IMR-90 (cell line): Measurements from ENCODE around the gene IGF2. TPM values are rescaled to one million over a fixed set of nuclear protein-coding genes. Genes with fewer than 3 reads are reported as not detected.

Source experiments
- ATAC-seq: fragments of 200-7000 bp; cut with Tn5 transposase; 2 replicates; pipeline ENCODE4 v1.9.1; 2020; ENCODE audit warnings: low read depth, mild to moderate bottlenecking, moderate library complexity
- BruUV-seq: library from RNA; stranded (reverse); fragments of 400-500 nt; replicated peaks from 2 replicates; lab custom pipeline; 2021; lab: Mats Ljungman, UMichigan
- CTCF ChIA-PET: fragments of 300-600 bp; formaldehyde crosslinking; extraction: SDS; loops from one replicate; lab custom pipeline; 2021; ENCODE audit warnings: antibody characterized with exemption; lab: Yijun Ruan, JAX
- POLR2A ChIA-PET: fragments of 300-600 bp; sonication (Branson Sonifier 250); formaldehyde crosslinking; loops from one replicate; lab custom pipeline; 2022; ENCODE audit warnings: antibody characterized with exemption; ENCODE audit not compliant: unreplicated experiment; lab: Charles Lee
- DNase-seq: peaks from one replicate; pipeline ENCODE4 v3.0.0; 2013
- H2AFZ ChIP-seq: replicated peaks from 2 replicates; pipeline ENCODE3; 2013; ENCODE audit warnings: low read length, mild to moderate bottlenecking; ENCODE audit not compliant: poor library complexity
- H2AK5ac ChIP-seq: 2 replicates; pipeline ENCODE4 v1.6.1; 2013; ENCODE audit warnings: low read depth, low read length, inconsistent platforms
- H2AK9ac ChIP-seq: replicated peaks from 2 replicates; pipeline ENCODE3; 2013; ENCODE audit warnings: mild to moderate bottlenecking, low read depth, low read length, moderate library complexity; ENCODE audit not compliant: poor library complexity
- H2BK120ac ChIP-seq: 2 replicates; pipeline ENCODE4 v1.6.1; 2013; ENCODE audit warnings: low read depth, low read length, inconsistent platforms
- H2BK15ac ChIP-seq: 3 replicates; pipeline ENCODE4 v1.6.1; 2013; ENCODE audit warnings: low read depth, low read length, inconsistent platforms
- H2BK20ac ChIP-seq: 2 replicates; pipeline ENCODE4 v1.6.1; 2013; ENCODE audit warnings: low read depth, mild to moderate bottlenecking, inconsistent platforms, low read length, moderate library complexity
- H2BK5ac ChIP-seq: 2 replicates; pipeline ENCODE4 v1.6.1; 2013; ENCODE audit warnings: mild to moderate bottlenecking, low read depth, low read length, inconsistent platforms; ENCODE audit not compliant: poor library complexity, severe bottlenecking
- H3K14ac ChIP-seq: replicated peaks from 2 replicates; pipeline ENCODE4 v1.6.1; 2013; ENCODE audit warnings: low read depth, low read length, inconsistent platforms
- H3K18ac ChIP-seq: 2 replicates; pipeline ENCODE4 v1.6.1; 2013; ENCODE audit warnings: low read depth, low read length, control low read depth
- H3K23ac ChIP-seq: 2 replicates; pipeline ENCODE4 v1.6.1; 2013; ENCODE audit warnings: low read depth, low read length, inconsistent platforms
- H3K27ac ChIP-seq: 2 replicates; pipeline ENCODE4 v1.5.1; 2013; ENCODE audit warnings: mild to moderate bottlenecking, control low read depth, low read length; ENCODE audit not compliant: insufficient read depth
- H3K27me3 ChIP-seq: 2 replicates; pipeline ENCODE4 v1.6.1; 2013; ENCODE audit warnings: low read length; ENCODE audit not compliant: control insufficient read depth, insufficient read depth
- H3K36me3 ChIP-seq: 2 replicates; pipeline ENCODE4 v1.6.1; 2013; ENCODE audit warnings: low read length, mixed read lengths; ENCODE audit not compliant: control insufficient read depth, insufficient read depth
- H3K4ac ChIP-seq: 2 replicates; pipeline ENCODE4 v1.6.1; 2013; ENCODE audit warnings: low read depth, low read length, inconsistent platforms
- H3K4me1 ChIP-seq: 2 replicates; pipeline ENCODE4 v1.6.1; 2013; ENCODE audit warnings: low read length, mixed read lengths; ENCODE audit not compliant: control insufficient read depth, insufficient read depth
- H3K4me2 ChIP-seq: 2 replicates; pipeline ENCODE4 v1.6.1; 2013; ENCODE audit warnings: low read depth, mild to moderate bottlenecking, control low read depth, low read length, moderate library complexity
- H3K4me3 ChIP-seq: 2 replicates; pipeline ENCODE4 v1.5.1; 2013; ENCODE audit warnings: low read depth, mild to moderate bottlenecking, control low read depth, low read length, moderate library complexity; ENCODE audit not compliant: insufficient read depth
- H3K56ac ChIP-seq: 2 replicates; pipeline ENCODE4 v1.6.1; 2013; ENCODE audit warnings: low read length, inconsistent platforms; ENCODE audit not compliant: insufficient read depth; ENCODE audit errors: extremely low read depth
- H3K79me1 ChIP-seq, 2 experiments: 2 replicates each; pipeline ENCODE4 v1.6.1; 2013; ENCODE audit warnings: low read length in 2 of 2, inconsistent platforms in 1 of 2, low read depth in 1 of 2
- H3K9ac ChIP-seq: 2 replicates; pipeline ENCODE4 v1.6.1; 2013; ENCODE audit warnings: low read depth, low read length, control low read depth
- H3K9me1 ChIP-seq: 2 replicates; pipeline ENCODE4 v1.6.1; 2013; ENCODE audit warnings: low read length, inconsistent platforms; ENCODE audit not compliant: insufficient read depth
- H3K9me3 ChIP-seq: 2 replicates; pipeline ENCODE4 v1.6.1; 2013; ENCODE audit warnings: low read length; ENCODE audit not compliant: control insufficient read depth, insufficient read depth
- H4K20me1 ChIP-seq: 2 replicates; pipeline ENCODE4 v1.6.1; 2013; ENCODE audit warnings: low read length, inconsistent platforms; ENCODE audit not compliant: insufficient read depth
- H4K5ac ChIP-seq: 2 replicates; pipeline ENCODE4 v1.6.1; 2013; ENCODE audit warnings: mild to moderate bottlenecking, low read depth, low read length, control low read depth
- H4K8ac ChIP-seq, 2 experiments: 2 replicates each; pipeline ENCODE4 v1.6.1; 2013; ENCODE audit warnings: low read depth in 2 of 2, low read length in 2 of 2, control low read depth in 1 of 2, inconsistent platforms in 1 of 2
- H4K91ac ChIP-seq: 2 replicates; pipeline ENCODE4 v1.6.1; 2013; ENCODE audit warnings: low read depth, low read length, inconsistent platforms; ENCODE audit not compliant: insufficient read depth
- BHLHE40 ChIP-seq: fragments of 150-350 bp; IDR thresholded peaks from 2 replicates; pipeline ENCODE4 v1.6.1; 2016; ENCODE audit warnings: mild to moderate bottlenecking, low read depth, low read length
- CHD1 ChIP-seq: IDR thresholded peaks from 2 replicates; pipeline ENCODE4 v1.6.1; 2012; ENCODE audit warnings: low read depth, low read length, improper control_type of control experiment
- FOS ChIP-seq: fragments of 150-350 bp; IDR thresholded peaks from 2 replicates; pipeline ENCODE4 v1.6.1; 2016; ENCODE audit warnings: low read depth, low read length
- MAFK ChIP-seq: IDR thresholded peaks from 2 replicates; pipeline ENCODE4 v1.6.1; 2012; ENCODE audit warnings: low read depth, low read length, improper control_type of control experiment
- MAZ ChIP-seq: IDR thresholded peaks from 2 replicates; pipeline ENCODE4 v1.6.1; 2012; ENCODE audit warnings: low read depth, mild to moderate bottlenecking, low read length, improper control_type of control experiment, moderate library complexity, borderline replicate concordance
- NFE2L2 ChIP-seq: fragments of 150-350 bp; IDR thresholded peaks from 2 replicates; pipeline ENCODE4 v1.6.1; 2016; ENCODE audit warnings: low read depth, mild to moderate bottlenecking, low read length
- RAD21 ChIP-seq: IDR thresholded peaks from 2 replicates; pipeline ENCODE4 v1.6.1; 2012; ENCODE audit warnings: low read length, improper control_type of control experiment
- RCOR1 ChIP-seq: IDR thresholded peaks from 2 replicates; pipeline ENCODE4 v1.6.1; 2012; ENCODE audit warnings: mild to moderate bottlenecking, low read length, improper control_type of control experiment; ENCODE audit not compliant: insufficient replicate concordance
- RFX5 ChIP-seq: IDR thresholded peaks from 2 replicates; pipeline ENCODE4 v1.8.0; 2012; ENCODE audit warnings: low read depth, mild to moderate bottlenecking, low read length, moderate library complexity
- SMC3 ChIP-seq: fragments of 150-350 bp; IDR thresholded peaks from 2 replicates; pipeline ENCODE4 v1.6.1; 2016; ENCODE audit warnings: low read depth, mild to moderate bottlenecking, antibody characterized with exemption, low read length, moderate library complexity
- WGBS, 2 experiments: methylation state at CpG; one replicate each; pipeline versions ENCODE4 v1.1.5 to v1.1.7; 2013; ENCODE audit warnings: missing lambda C conversion rate in 2 of 2; ENCODE audit not compliant: insufficient read length in 1 of 2; ENCODE audit errors: extremely low coverage in 2 of 2; 5-methylcytosine and 5-hydroxymethylcytosine counted together
- dilution Hi-C: fragments of 300-500 bp; cut with HindIII; formaldehyde crosslinking; loops from one replicate; pipeline ENCODE4 v1.14.3; 2018; ENCODE audit warnings: low sequenced_read_pairs; ENCODE audit not compliant: unreplicated experiment
- in situ Hi-C: fragments of 300-500 bp; cut with MboI; formaldehyde crosslinking; loops from 3 replicates; pipeline ENCODE4 v1.14.3; 2019; ENCODE audit warnings: low sequenced_read_pairs, inconsistent platforms, mixed read lengths
- intact Hi-C: fragments of 100-400 bp; cut with micrococcal nuclease; formaldehyde crosslinking; loops from 2 replicates; pipeline ENCODE4 v1.10.0; 2022
- polyA plus RNA-seq, 3 experiments: library from polyadenylated mRNA; depleted of rRNA; stranded (reverse); fragments of >200 nt; gene quantifications; 2 replicates each; pipeline ENCODE4 v1.2.3, GENCODE V29; 2012; ENCODE audit warnings: low replicate concordance in 1 of 3
- total RNA-seq: library from RNA; depleted of rRNA; stranded (reverse); fragments of >200 nt; gene quantifications from 2 replicates; pipeline ENCODE4 v1.2.3, GENCODE V29; 2012
- TF ChIP-seq, protein P1 (sequence below): conservative IDR thresholded peaks from 2 replicates; pipeline ENCODE4 v1.5.1; 2012; ENCODE audit warnings: mild to moderate bottlenecking, low read depth, low read length, improper control_type of control experiment
- TF ChIP-seq, protein P2 (sequence below): fragments of 150-350 bp; IDR thresholded peaks from 2 replicates; pipeline ENCODE4 v1.6.1; 2016; ENCODE audit warnings: low read depth, mild to moderate bottlenecking, low read length, moderate library complexity, borderline replicate concordance
- TF ChIP-seq, protein P3 (sequence below): fragments of 150-350 bp; IDR thresholded peaks from 2 replicates; pipeline ENCODE4 v1.6.1; 2017; ENCODE audit warnings: mild to moderate bottlenecking, antibody characterized with exemption, low read length, low read depth

The IGF2 gene
- total and polyA plus RNA-seq, 2 of the 4 experiments (the other 2 are of a cell fraction), result 2.3 to 21.8 TPM

GRCh38 chr11:2156416-2157182 lies 17.4 kb upstream of the IGF2 start (continued):
- TF ChIP-seq RCOR1 (no peak), RAD21 (peak; percentile 82)

DNA sequence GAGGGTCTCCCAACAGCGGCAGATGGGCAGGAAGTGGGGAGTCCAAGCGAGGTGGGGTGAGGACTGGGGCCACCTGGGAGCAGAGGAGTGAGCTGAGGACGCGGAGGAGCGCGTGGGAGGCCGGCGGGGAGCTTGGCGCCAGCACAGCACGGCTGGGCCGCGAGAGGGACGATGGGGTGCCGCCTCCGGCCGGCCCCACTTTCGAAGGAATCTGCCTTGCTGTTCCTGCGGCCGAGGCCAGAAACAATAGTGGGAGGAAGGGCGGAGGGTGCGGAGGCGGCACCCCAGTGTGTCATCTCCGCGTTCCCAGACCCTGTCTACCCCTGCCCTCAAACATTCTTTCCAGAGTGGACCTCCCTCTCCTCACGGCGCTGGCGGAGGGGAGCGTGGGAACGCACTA lies 16.3 kb upstream of the IGF2 start:
- Histone ChIP-seq H3K4me2 (no peak overlapping the region), H2BK120ac (no peak overlapping the region), H2AFZ (no peak overlapping the region), H3K18ac (no peak overlapping the region), H4K5ac (no peak overlapping the region), H3K9me1 (no peaks in the 10 kb centered on the region), H2AK5ac (no peak overlapping the region), H3K4me3 (no peak overlapping the region), H3K79me1 (no peaks in the 10 kb centered on the region), H3K4ac (no peak overlapping the region), H3K9ac (no peak overlapping the region), H3K27ac (no peak overlapping the region), H3K27me3 (peaks cover 5% of the 10 kb centered on the region; the same call in 1 of the 2 replicates), H3K56ac (no peak overlapping the region), H2AK9ac (peak overlapping the region; percentile 3), H4K20me1 (peaks cover 3% of the 10 kb centered on the region; the same call in 1 of the 2 replicates), H2BK20ac (no peak overlapping the region), H3K14ac (no peak overlapping the region), H3K23ac (no peak overlapping the region), H3K4me1 (no peaks in the 10 kb centered on the region), H2BK15ac (no peak overlapping the region), H4K91ac (no peak overlapping the region), H4K8ac (no peak overlapping the region), H3K9me3 (no peaks in the 10 kb centered on the region), H2BK5ac (no peak overlapping the region), H3K36me3 (no peaks in the 10 kb centered on the region)
- ATAC-seq (no peak), DNase-seq (no peak)
- dilution Hi-C loops (no loop called here), in situ Hi-C loops (no loop called here), intact Hi-C loops (no loop called here)
- 63% methylated on average over 5 of the region's 29 CpGs; no CpG with 5 or more reads in 1 of the 2 experiments for WGBS, 2 experiments
- CTCF ChIA-PET, result interaction anchor here (1.5 to 1.6 kb wide), 2 partner anchors 154 to 503 kb away, joined by 5 read pairs; no protein-coding TSS in a partner anchor
- BruUV-seq, result no TSS peak
- POLR2A ChIA-PET, result no interaction called here
- TF ChIP-seq SMC3 (no peak), NFE2L2 (no peak), MAZ (no peak), BHLHE40 (no peak), MAFK (no peak), FOS (no peak), RFX5 (no peak), CHD1 (no peak)
- TF ChIP-seq, protein P1, sequence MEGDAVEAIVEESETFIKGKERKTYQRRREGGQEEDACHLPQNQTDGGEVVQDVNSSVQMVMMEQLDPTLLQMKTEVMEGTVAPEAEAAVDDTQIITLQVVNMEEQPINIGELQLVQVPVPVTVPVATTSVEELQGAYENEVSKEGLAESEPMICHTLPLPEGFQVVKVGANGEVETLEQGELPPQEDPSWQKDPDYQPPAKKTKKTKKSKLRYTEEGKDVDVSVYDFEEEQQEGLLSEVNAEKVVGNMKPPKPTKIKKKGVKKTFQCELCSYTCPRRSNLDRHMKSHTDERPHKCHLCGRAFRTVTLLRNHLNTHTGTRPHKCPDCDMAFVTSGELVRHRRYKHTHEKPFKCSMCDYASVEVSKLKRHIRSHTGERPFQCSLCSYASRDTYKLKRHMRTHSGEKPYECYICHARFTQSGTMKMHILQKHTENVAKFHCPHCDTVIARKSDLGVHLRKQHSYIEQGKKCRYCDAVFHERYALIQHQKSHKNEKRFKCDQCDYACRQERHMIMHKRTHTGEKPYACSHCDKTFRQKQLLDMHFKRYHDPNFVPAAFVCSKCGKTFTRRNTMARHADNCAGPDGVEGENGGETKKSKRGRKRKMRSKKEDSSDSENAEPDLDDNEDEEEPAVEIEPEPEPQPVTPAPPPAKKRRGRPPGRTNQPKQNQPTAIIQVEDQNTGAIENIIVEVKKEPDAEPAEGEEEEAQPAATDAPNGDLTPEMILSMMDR, result no peak
- TF ChIP-seq, protein P2, sequence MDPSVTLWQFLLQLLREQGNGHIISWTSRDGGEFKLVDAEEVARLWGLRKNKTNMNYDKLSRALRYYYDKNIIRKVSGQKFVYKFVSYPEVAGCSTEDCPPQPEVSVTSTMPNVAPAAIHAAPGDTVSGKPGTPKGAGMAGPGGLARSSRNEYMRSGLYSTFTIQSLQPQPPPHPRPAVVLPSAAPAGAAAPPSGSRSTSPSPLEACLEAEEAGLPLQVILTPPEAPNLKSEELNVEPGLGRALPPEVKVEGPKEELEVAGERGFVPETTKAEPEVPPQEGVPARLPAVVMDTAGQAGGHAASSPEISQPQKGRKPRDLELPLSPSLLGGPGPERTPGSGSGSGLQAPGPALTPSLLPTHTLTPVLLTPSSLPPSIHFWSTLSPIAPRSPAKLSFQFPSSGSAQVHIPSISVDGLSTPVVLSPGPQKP, result no peak
- TF ChIP-seq, protein P3, sequence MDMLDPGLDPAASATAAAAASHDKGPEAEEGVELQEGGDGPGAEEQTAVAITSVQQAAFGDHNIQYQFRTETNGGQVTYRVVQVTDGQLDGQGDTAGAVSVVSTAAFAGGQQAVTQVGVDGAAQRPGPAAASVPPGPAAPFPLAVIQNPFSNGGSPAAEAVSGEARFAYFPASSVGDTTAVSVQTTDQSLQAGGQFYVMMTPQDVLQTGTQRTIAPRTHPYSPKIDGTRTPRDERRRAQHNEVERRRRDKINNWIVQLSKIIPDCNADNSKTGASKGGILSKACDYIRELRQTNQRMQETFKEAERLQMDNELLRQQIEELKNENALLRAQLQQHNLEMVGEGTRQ, result no peak
